HepG2 (cell line): ENCODE data around the gene SLC45A3. TPM values are rescaled to one million over a fixed set of nuclear protein-coding genes. Genes with fewer than 3 reads are reported as not detected.

Experiments used
- FOXM1 ChIP-seq: sonication (generic); formaldehyde crosslinking; IDR thresholded peaks from 2 replicates; pipeline ENCODE4 v1.5.0; 2020; ENCODE audit warnings: missing genetic modification reagents
- HOXA9 ChIP-seq: sonication (generic); formaldehyde crosslinking; IDR thresholded peaks from 2 replicates; pipeline ENCODE4 v1.8.1; 2022; ENCODE audit warnings: missing genetic modification reagents, mild to moderate bottlenecking, moderate library complexity, borderline replicate concordance
- LCORL ChIP-seq, 2 experiments: fragments of 450-650 bp in 1 of 2; sonication (generic) in 1 of 2; formaldehyde crosslinking in 1 of 2; IDR thresholded peaks; 2 replicates each; pipeline versions ENCODE4 v1.5.0 to v1.6.1; 2017 to 2020; ENCODE audit warnings: antibody characterized with exemption in 1 of 2, missing genetic modification reagents in 1 of 2
- MZF1 ChIP-seq: sonication (generic); formaldehyde crosslinking; IDR thresholded peaks from 2 replicates; pipeline ENCODE4 v1.8.1; 2023; ENCODE audit warnings: mild to moderate bottlenecking, missing genetic modification reagents, borderline replicate concordance
- NFATC3 ChIP-seq: sonication (generic); formaldehyde crosslinking; IDR thresholded peaks from 2 replicates; pipeline ENCODE4 v1.5.1; 2020; ENCODE audit warnings: mild to moderate bottlenecking, missing genetic modification reagents
- RBFOX2 ChIP-seq: fragments of 200-400 bp; formaldehyde crosslinking; IDR thresholded peaks from 2 replicates; pipeline ENCODE4 v1.6.1; 2017; ENCODE audit warnings: low read depth, mild to moderate bottlenecking, low read length
- RBM39 ChIP-seq: fragments of 200-400 bp; formaldehyde crosslinking; IDR thresholded peaks from one replicate; pipeline ENCODE4 v1.6.1; 2018; ENCODE audit warnings: antibody characterized with exemption, mild to moderate bottlenecking, low read depth, low read length; ENCODE audit not compliant: poor library complexity, severe bottlenecking
- SETDB1 ChIP-seq: sonication (generic); formaldehyde crosslinking; IDR thresholded peaks from 2 replicates; pipeline ENCODE4 v1.5.1; 2020; ENCODE audit warnings: missing genetic modification reagents, mild to moderate bottlenecking, borderline replicate concordance
- TARDBP ChIP-seq: sonication (generic); formaldehyde crosslinking; IDR thresholded peaks from 2 replicates; pipeline ENCODE4 v1.8.0; 2022; ENCODE audit warnings: mild to moderate bottlenecking, missing genetic modification reagents
- TFE3 ChIP-seq: IDR thresholded peaks from 2 replicates; pipeline ENCODE4 v1.6.1; 2016
- TSC22D2 ChIP-seq: sonication (generic); formaldehyde crosslinking; IDR thresholded peaks from 2 replicates; pipeline ENCODE4 v1.5.1; 2020; ENCODE audit warnings: missing genetic modification reagents, mild to moderate bottlenecking, borderline replicate concordance
- ZFX ChIP-seq: sonication (generic); formaldehyde crosslinking; IDR thresholded peaks from 2 replicates; pipeline ENCODE4 v1.4.0; 2020; ENCODE audit warnings: mild to moderate bottlenecking, low read depth, missing genetic modification reagents, moderate library complexity
- ZNF329 ChIP-seq: sonication (generic); formaldehyde crosslinking; IDR thresholded peaks from 2 replicates; pipeline ENCODE4 v1.9.0; 2021; ENCODE audit warnings: low read depth, mild to moderate bottlenecking, missing genetic modification reagents
- ZNF335 ChIP-seq: sonication (generic); formaldehyde crosslinking; IDR thresholded peaks from 2 replicates; pipeline ENCODE4 v1.4.0; 2020; ENCODE audit warnings: missing genetic modification reagents
- ZNF451 ChIP-seq: sonication (generic); formaldehyde crosslinking; IDR thresholded peaks from 2 replicates; pipeline ENCODE4 v1.5.0; 2020; ENCODE audit warnings: mild to moderate bottlenecking, missing genetic modification reagents
- ZNF552 ChIP-seq: sonication (generic); formaldehyde crosslinking; IDR thresholded peaks from 2 replicates; pipeline ENCODE4 v1.9.0; 2022; ENCODE audit warnings: missing genetic modification reagents, mild to moderate bottlenecking, borderline replicate concordance
- ZNF616 ChIP-seq: sonication (generic); formaldehyde crosslinking; IDR thresholded peaks from 2 replicates; pipeline ENCODE4 v1.5.0; 2020; ENCODE audit warnings: low read depth, mild to moderate bottlenecking, missing genetic modification reagents
- ZNF788 ChIP-seq: sonication (generic); formaldehyde crosslinking; IDR thresholded peaks from 2 replicates; pipeline ENCODE4 v1.5.0; 2020; ENCODE audit warnings: mild to moderate bottlenecking, missing genetic modification reagents, borderline replicate concordance
- polyA plus RNA-seq, 8 experiments: library from polyadenylated mRNA; depleted of rRNA in 3 of 8; stranded (reverse) in 7 of 8; unstranded in 1 of 8; fragments of >200 nt; fragmentation: Illumina TruSeq in 4 of 8; extraction: Trizol in 4 of 8; gene quantifications; 2 replicates each; pipeline versions ENCODE4 v1.2.1 to v1.2.3, GENCODE V29; 2011 to 2016; ENCODE audit warnings: low read depth in 4 of 8, missing spikeins in 1 of 8, mixed read lengths in 1 of 8; ENCODE audit not compliant: insufficient read depth in 1 of 8
- total RNA-seq, 5 experiments: library from RNA; depleted of rRNA; stranded (reverse); fragments of >200 nt; fragmentation: Illumina TruSeq; extraction: Trizol; gene quantifications; 2 replicates each; pipeline ENCODE4 v1.2.3, GENCODE V29; 2016; ENCODE audit warnings: low read depth in 1 of 5
- TF ChIP-seq, protein P1 (sequence below): sonication (generic); formaldehyde crosslinking; IDR thresholded peaks from 2 replicates; pipeline ENCODE4 v1.8.1; 2023; ENCODE audit warnings: mild to moderate bottlenecking, missing genetic modification reagents
- TF ChIP-seq, protein P2 (sequence below): sonication (generic); formaldehyde crosslinking; IDR thresholded peaks from 2 replicates; pipeline ENCODE4 v1.5.0; 2020; ENCODE audit warnings: mild to moderate bottlenecking, low read depth, missing genetic modification reagents, borderline replicate concordance
- TF ChIP-seq, protein P3 (sequence below): sonication (generic); formaldehyde crosslinking; IDR thresholded peaks from 2 replicates; pipeline ENCODE4 v1.4.0; 2020; ENCODE audit warnings: missing genetic modification reagents

Gene SLC45A3
- total and polyA plus RNA-seq, 2 of the 13 experiments (the other 11 are each of a cell fraction or from before 2014, with no cell fraction given), result 3.4 to 4.1 TPM

- TF ChIP-seq MZF1 (CRISPR knock-in tag), result no peak
- no peak for TF ChIP-seq NFATC3 (CRISPR knock-in tag)
- TF ChIP-seq, protein P1, sequence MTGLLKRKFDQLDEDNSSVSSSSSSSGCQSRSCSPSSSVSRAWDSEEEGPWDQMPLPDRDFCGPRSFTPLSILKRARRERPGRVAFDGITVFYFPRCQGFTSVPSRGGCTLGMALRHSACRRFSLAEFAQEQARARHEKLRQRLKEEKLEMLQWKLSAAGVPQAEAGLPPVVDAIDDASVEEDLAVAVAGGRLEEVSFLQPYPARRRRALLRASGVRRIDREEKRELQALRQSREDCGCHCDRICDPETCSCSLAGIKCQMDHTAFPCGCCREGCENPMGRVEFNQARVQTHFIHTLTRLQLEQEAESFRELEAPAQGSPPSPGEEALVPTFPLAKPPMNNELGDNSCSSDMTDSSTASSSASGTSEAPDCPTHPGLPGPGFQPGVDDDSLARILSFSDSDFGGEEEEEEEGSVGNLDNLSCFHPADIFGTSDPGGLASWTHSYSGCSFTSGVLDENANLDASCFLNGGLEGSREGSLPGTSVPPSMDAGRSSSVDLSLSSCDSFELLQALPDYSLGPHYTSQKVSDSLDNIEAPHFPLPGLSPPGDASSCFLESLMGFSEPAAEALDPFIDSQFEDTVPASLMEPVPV (CRISPR knock-in tag), result 0 out of 2 replicates have a peak, but pooled peaks have one; percentile 41
- TF ChIP-seq SETDB1 (CRISPR knock-in tag), result no peak
- peak; percentile 93 for TF ChIP-seq TARDBP (CRISPR knock-in tag)
- TF ChIP-seq, protein P2, sequence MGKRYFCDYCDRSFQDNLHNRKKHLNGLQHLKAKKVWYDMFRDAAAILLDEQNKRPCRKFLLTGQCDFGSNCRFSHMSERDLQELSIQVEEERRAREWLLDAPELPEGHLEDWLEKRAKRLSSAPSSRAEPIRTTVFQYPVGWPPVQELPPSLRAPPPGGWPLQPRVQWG (CRISPR knock-in tag), result no peak
- peak; percentile 74 for TF ChIP-seq RBM39
- peak; percentile 96 for TF ChIP-seq RBFOX2
- TF ChIP-seq ZFX, result peak; percentile 87
- no peak for TF ChIP-seq ZNF552
- peak; percentile 63 for TF ChIP-seq TFE3 (CRISPR knock-in tag)
- TF ChIP-seq FOXM1 (CRISPR knock-in tag), result no peak
- TF ChIP-seq, protein P3, sequence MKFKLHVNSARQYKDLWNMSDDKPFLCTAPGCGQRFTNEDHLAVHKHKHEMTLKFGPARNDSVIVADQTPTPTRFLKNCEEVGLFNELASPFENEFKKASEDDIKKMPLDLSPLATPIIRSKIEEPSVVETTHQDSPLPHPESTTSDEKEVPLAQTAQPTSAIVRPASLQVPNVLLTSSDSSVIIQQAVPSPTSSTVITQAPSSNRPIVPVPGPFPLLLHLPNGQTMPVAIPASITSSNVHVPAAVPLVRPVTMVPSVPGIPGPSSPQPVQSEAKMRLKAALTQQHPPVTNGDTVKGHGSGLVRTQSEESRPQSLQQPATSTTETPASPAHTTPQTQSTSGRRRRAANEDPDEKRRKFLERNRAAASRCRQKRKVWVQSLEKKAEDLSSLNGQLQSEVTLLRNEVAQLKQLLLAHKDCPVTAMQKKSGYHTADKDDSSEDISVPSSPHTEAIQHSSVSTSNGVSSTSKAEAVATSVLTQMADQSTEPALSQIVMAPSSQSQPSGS (CRISPR knock-in tag), result peak; percentile 62; the same call in 1 of the 2 replicates
- TF ChIP-seq ZNF616 (CRISPR knock-in tag), result no peak
- TF ChIP-seq HOXA9 (CRISPR knock-in tag), result no peak
- TF ChIP-seq ZNF329 (CRISPR knock-in tag), result peak; percentile 73
- TF ChIP-seq TSC22D2 (CRISPR knock-in tag), result no peak
- TF ChIP-seq ZNF788 (CRISPR knock-in tag), result peak; percentile 53; the same call in 1 of the 2 replicates
- TF ChIP-seq ZNF335 (CRISPR knock-in tag), result peak; percentile 71; the same call in 1 of the 2 replicates
- TF ChIP-seq LCORL (IDR thresholded peaks at IDR 0.05), result no peak
- peak; percentile 60; the same call in 1 of the 2 replicates for TF ChIP-seq LCORL (CRISPR knock-in tag; IDR thresholded peaks at IDR 0.05)
- no peak for TF ChIP-seq ZNF451
Observed at GRCh38 chr1:205631768-205632668, 48.3 kb downstream of the SLC45A3 start, which contains the start of gene ELK4 (continued).
